ENCODE measurements around the gene SLC25A44.

Gene SLC25A44, protein sequence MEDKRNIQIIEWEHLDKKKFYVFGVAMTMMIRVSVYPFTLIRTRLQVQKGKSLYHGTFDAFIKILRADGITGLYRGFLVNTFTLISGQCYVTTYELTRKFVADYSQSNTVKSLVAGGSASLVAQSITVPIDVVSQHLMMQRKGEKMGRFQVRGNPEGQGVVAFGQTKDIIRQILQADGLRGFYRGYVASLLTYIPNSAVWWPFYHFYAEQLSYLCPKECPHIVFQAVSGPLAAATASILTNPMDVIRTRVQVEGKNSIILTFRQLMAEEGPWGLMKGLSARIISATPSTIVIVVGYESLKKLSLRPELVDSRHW

DNA sequence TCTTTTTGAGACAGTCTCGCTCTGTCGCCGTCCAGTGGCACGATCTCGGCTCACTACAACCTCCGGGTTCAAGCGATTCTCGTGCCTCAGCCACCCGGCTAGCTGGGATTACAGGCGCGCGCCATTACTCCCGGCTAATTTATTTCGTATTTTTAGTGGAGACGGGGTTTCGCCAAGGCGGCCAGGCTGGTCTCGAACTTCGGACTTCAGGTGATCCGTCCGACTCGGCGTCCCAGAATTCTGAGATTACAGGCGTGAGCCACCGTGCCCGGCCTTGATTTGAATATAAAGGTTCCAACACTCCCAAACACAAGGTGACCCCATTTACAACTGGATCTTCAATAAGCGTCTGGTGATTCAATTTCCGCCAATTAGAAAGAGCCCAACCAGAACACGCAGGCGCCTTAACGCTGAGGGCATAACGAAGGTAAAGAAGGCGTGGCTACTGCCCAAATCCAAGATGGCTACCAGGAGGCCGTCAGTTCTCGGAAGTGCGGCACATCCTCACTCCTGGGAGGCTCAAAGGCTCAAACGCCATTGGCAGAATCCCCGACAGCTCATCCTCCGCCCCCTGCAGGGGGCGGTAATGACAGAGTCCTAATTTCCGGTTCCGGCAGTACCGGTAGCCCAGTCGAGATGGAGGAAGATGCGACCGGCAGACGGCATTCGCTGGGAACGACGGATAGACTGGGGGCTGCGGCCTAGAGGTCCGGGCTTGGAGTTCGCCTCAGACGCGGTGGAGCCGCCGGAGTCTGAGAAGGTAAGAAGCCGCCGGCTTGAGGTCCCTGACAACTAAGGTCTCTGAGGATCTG is at the start of gene SLC25A44:
TSS of gene SLC25A44 (plus strand) at position 617 of the 812 bp plus-strand sequence. CDS start 5,744 bp downstream, outside the sequence.
- DNase-seq: peak; percentile 96 to 98

DNA sequence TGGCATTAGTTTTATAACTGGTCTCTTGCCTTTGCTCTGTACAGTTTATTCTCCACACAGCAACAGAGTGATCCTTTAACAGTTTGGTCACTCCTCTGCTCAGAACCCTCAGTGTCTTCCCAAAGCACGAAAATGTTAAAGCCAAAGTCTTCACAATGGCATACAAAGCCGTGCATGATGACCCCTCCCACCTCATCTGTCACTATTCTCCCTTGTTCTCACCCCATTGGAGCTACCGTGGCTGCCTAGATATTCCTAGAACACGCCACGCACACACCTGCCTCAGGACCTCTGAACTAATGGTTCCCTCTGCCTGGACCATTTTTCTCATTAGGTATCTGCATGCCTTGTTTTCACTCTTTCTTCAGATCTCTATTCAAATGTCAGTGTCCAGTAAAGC is 49.2 kb upstream of the SLC25A44 start:
- no peak for DNase-seq

DNA sequence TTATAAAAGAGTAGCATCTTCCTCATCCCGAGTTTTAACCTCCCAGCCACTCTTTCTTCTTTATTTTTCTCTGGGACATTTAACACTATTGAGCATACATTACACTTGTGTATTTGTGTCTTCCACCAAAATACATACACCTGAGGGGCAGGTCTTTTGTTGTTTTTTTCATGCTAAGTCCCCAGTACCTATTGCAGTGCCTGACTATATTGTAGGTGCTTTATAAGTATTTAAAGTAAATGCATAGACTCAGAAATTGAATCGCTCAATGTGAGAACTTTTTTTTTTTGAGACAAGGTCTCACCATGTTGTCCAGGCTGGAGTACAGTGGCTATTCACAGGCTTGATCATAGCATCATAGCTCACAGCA is 48.3 kb upstream of the SLC25A44 start:
- no peak for DNase-seq

DNA sequence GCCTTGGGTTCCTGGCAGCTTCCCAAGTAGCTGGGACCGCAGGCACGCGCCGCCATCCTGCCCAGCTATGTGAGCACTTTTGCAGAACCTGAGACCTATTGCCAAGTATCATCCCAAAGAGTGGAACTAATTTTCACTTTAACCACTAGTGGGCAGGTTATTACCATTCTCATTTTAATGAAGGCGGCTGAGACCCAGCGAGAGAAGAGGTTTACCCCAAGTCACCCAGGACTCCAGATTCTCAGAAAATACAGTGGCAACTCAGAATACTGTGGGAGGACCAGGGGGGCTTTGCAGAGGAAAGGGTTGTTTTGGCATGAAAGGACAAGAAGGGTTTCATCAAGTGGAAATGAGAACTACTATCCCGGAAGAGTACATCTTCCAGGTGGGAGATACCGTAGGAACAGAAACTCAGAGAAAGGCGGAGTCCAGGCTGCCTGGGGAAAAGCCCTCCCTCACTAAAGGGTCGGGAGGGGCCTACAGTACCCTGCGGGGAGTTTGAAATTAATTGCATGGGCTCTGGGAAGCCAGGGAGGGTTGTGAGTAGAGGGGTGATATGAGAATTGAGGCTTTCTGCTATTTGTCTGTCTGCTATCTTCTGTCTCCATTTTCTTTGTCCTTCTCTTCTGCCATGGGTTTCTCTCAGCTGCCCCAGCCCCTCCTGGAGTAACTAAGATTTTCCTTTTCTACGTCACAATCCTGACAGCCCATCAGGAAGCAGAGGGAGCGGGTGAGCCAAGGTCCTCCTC is 47.7 kb upstream of the SLC25A44 start:
- DNase-seq: peak; percentile 51 to 55

DNA sequence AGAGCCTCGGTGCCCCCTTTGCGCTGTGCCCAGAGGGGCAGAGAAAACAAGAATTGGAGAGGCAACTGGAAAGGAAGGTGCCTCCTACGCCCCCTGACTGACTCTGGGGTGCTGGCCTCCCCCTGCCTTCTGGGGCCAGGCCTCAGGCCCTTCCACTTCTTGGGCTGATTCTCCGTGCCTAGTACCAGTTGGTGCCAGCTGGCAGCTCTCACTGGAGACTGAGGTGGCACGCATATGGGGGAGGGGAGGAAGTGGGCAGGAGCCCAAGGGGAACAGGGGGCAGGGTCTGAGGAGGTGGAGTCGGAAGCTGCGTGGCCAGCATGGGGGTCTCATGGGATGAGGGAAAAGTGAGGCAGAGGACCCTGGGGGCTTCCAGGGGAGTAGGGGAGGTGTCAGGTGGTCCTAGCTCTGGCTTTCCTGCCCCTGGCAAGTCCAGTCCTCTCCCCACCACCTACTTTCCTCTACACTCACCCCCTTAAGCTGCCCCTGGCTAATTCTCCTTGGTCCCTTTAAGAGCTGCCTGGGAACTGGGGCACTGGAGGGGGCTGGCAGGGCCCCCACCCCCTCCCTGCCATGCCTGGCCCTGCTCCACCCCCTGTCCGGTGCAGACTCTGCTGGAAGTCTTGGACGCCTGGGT is 47.0 kb upstream of the SLC25A44 start:
- DNase-seq: no peak

DNA sequence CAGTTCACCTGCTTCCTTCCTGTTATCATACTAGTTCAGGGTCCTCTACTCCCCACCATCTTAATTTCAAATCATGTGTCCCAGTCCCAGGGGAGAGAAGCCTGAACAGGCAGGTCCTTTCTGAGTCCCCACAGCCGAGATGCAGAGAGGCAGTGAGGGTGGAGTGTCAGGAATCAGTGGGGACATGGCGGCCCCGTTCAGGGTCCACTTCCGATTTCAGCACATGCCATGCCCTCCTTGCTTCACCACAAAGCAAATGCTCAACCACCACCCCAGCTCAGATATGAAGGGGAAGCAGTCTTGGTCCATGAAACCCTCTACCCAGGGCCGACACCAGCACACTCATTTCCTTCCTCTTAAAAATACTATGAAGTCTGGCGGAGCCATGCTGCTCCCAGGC is 45.7 kb upstream of the SLC25A44 start:
- no peak for DNase-seq

DNA sequence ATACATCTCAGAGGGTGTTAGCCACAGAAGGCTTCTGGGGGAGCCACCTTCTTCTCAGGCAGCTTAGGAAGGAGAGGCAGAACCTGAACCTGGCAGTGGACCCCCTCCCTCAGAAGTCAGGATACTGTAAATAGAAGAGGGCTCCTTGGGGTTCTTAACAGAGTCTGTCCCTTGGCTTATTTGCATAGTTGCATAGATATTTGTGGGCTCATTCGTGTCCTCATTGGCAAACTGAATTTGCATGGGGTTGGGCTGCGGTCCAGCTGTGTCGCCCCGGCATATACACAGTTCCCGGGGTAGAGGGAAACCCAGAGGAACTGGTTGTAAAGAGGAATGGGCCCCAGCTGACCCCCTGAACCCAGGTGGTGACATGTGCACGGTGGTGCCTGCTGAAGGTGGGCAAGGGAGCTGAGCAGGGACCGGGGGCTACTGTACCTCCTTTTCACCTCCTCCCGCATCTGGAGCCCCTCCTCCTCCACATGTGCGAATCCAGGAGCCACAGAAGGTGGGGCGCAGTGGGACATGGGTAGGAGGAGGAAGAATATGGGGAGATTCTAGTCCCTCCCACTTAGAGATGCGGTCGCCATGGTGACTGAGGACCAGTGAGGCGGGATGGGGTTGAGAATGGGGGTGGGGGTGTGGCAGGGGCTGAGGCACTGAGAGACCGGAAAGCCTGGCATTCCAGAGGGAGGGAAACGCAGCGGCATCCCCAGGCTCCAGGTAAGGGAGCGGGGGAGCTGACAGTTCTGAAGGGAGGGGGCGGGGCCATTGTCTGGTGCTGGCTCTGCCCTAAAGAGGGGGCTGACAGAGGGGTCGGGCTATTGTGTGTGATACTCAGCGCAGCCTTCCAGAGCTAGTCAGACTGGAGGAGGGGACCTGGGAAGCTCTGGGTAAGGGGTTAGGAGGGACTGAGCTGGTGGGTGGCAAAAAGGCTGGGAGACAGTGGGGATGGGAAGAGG is 44.3 kb upstream of the SLC25A44 start:
- no peak for DNase-seq

DNA sequence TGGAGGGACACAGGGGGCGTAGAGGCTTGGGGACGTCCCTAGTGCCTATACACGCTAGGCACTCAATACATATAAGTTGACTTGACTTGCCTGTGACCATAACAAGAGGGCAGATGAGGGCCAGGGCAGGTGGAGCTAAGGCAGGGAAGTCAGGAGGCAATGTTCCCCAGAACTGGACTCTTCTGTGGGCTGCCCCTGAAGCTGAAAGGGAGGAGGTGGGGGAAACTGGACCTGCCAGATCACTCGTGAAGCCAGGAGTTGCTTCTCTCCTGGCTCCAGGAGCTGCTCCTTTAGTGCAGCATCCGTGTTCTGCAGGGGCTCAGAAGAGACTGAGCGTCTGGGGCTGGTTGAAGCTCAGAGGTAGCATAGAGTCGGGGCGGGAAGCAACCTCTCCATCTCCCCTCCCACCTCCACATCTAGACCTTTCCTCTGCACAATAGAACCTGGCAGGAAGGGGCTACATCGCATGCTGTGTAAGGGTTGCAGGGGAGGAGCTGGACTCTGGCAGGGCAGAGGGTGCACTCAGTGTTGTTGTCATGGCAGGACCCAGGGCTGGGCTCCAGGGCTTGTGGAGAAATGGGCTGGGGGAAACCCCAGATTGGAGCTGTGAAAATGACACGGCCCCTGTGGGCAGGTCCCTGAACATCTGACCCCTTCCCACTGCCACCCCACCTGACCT is 43.4 kb upstream of the SLC25A44 start:
- no peak for DNase-seq

DNA sequence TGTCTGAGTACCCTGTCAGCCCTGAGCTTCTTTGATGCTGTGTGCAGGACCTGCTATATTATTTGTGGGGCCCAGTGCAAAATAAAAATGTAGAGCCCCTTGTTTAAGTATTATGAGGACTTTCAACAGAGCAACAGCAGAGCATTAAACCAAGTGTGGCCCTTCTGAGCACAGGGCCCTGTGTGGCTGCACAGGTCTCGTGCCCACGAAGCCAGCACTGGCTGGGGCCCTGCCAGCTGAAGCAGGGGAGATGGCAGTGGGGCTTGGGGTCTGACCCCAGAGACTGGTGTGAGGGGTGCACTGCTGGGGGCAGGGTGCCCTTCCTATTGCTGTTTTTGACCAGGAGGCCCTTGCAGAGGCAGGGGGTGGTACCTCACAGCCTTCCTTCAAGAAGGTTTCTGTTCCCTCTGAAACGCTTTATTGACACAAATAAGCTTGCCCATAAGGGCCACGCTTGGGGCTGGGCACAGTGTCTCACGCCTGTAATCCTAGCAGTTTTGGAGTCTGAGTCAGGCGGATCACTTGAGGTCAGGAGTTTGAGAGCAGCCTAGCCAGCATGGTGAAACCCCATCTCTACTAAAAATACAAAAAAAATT is 42.7 kb upstream of the SLC25A44 start:
- no peak for DNase-seq

DNA sequence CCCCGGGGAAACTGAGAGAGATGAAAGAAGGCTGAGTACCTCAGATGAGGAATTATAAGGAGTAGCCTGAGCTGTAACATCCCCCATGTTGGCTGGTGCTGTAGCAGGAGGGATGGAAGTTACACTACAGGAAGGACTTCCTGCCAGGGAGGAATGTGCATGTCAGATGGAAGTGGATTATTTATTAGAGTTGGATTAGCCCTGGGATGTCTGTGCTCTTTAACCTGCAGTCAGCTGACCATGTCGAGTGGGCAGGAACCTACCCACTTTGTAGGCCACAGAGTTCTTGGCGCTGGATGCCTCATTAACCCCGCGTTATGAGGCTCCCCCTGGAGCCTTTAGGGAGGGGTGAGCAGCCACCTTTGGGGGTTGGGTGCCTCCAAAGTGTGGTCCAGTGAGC is 41.3 kb upstream of the SLC25A44 start:
- DNase-seq: no peak

DNA sequence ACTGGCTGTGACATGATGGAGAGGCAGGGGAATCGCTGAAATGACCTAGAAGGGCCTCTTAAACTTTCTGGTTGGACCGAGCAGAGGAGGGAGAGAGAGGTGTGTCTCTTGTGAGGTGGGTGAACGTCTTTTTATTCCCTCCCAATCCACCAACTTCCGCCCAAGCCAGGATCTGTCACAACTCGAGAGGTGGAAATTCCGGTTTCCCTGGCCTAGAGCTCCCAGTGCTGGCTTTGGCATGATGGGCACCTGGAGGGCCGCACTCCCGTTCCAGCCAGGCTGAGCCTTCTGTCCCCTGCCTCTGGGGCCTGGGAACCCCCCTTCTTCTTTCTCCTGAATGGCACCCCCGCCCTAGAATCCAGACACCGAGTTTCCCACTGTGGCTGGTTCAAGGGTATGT is 40.5 kb upstream of the SLC25A44 start, which contains the start of gene SEMA4A:
TSS of gene SEMA4A (plus strand) at position 224 of the 400 bp plus-strand sequence. CDS start 994 bp downstream, outside the sequence.
- no peak for DNase-seq

DNA sequence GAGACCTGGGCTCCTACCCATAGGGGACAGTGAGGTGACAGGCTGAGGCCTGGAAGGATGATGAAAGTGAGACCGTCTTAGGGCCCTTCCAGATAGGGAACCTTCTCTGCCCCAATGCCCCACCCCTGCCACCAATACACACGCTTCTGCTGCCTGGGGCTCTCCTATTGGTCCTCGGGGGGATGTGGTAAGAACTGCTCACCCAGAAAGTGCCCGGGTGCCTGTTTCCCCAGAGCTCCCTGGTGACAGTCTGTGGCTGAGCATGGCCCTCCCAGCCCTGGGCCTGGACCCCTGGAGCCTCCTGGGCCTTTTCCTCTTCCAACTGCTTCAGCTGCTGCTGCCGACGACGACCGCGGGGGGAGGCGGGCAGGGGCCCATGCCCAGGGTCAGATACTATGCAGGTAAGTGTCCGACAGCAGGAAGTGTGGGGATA is 39.6 kb upstream of the SLC25A44 start:
- peak in 1 of 2 donors; percentile 67 for DNase-seq

DNA sequence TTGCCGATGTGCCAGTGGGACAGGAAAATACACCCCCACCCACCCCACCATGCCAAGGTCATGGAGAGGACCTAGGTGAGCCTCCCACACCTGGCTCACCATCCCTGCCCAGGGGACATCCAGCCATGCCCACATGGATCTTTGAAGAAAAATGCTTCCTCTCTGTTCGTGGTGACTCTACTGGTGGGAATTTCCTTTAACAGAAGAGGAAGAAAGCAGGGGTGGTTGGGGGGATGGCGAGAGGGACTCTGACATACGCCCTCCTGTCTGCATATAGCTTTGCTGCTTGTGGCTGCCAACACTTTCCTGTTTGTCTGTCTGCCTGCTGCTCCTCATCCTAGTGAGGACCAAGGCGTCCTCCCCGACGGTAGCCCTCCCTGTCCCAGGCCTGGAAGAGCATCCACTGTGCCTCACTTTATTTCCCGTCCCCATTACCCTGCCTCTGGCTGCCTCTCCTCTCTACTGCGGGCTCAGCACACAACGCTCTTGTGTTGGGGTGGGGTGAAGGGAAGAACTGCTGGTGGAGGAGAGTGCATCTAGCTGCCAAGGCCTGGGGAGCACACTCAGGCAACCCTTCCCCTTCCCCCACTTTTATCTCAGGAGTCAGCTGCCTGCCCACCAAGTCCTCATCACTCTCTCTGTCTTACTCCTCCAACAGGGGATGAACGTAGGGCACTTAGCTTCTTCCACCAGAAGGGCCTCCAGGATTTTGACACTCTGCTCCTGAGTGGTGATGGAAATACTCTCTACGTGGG is 38.0 kb upstream of the SLC25A44 start:
- no peak for DNase-seq

DNA sequence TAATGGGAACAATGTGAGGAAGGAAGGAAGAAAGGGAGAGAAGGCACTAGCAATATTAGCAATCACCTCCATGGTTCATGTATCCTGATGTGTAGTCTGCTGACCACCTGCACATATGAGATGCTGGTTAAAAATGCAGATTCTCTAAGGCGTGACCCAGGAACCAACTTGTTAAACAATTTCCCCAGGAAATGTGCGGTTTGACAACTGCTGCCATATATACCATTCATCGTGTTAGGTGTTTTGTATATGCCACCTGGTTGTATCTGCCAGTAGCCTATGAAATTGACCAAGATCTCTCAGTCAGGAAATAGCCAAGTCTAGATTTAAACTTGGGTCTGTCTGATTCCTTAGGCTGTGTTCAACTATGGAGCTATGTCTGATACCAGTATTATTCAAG is 36.4 kb upstream of the SLC25A44 start:
- DNase-seq: no peak

DNA sequence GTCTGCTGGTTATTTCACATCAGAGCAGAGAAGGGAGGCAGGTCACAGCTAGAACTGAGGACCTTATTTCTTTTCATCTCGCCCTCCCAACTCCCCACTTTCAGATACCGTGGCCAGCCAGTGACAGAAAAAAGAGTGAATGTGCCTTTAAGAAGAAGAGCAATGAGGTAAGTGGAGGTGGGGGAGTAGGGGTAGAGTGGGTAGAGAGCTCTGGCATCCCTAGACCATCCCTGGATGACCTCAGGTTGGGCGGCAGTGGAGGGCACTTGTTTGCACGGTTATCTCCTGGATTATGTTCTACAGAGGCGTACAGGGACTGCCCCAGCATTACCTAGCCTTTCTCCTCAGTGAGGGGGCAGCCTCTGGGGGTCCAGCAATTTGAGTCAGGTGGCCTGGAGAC is 35.9 kb upstream of the SLC25A44 start:
- DNase-seq: no peak

DNA sequence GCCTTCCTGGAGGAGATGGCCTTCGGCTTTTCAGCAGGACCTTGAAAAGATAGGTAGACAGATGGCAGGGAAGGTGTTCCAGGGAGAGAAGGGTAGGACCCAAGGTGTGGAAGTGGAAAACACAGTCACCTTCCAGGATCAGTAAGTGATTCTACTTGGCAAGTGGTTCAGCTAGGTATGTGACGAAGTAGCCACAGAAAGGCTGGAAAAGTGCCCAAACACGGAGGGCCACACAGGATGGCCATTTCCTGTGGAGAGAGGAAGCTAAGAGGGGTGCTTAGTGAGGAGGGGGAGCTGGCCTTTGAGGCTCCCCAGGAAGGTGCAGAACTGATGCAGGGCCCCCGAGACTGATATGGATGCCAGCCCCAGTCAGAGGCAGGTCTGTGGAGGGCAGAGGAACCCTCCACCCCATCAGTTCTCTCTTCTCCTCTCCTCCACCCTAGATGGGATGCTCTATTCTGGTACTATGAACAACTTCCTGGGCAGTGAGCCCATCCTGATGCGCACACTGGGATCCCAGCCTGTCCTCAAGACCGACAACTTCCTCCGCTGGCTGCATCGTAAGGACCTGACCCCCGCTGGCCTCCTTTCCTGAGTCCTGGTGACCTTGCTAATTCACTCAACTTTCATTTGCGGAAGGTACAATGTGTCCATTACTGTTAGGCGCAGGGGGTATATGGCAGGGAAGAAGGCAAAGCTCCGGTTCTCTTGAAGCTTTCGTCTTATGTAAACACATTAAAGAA is 33.7 kb upstream of the SLC25A44 start:
- DNase-seq: no peak

DNA sequence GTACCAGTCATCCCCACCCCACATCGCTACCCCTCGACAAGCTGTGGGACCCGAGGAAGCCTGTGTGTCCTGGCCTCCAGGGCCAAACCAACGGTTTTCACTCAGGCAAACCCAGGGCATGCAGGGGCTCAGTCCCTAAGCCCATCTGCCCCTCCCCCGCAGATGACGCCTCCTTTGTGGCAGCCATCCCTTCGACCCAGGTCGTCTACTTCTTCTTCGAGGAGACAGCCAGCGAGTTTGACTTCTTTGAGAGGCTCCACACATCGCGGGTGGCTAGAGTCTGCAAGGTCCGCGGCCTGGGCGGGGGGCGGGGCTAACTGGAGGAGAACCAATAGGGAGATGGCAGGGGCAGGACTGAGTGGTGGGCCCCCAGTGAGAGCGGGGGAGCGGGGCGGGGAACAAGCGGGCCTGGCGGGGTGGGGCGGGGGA is 33.1 kb upstream of the SLC25A44 start:
- peak; percentile 80 to 88 for DNase-seq

DNA sequence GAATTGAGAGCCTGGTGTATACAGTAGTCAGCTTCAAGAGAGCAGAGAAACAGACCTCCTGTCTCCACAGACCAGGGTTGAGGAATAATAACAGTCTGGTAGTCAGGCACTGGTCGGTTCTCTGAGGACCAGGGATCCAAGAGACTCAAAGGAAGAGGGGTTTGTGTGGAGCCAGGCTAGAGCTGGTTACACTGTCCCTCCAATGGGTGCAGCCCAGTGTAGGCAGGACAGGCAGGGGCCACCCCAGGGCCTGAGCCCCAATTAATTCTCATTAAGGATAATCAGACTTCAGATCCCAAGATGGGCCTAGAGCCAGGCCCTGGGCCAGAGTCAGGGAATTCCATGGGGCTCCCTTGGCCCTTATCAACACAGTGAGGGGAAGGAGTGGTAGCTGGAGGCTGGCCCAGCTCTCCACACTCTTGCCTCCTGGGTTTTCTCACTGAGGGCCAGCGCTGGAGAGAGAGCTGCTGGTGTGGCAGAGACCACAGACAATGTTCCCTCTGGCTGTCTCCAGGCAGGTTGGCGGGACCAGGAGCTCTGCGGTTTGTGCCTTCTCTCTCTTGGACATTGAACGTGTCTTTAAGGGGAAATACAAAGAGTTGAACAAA is 31.4 kb upstream of the SLC25A44 start:
- no peak for DNase-seq

DNA sequence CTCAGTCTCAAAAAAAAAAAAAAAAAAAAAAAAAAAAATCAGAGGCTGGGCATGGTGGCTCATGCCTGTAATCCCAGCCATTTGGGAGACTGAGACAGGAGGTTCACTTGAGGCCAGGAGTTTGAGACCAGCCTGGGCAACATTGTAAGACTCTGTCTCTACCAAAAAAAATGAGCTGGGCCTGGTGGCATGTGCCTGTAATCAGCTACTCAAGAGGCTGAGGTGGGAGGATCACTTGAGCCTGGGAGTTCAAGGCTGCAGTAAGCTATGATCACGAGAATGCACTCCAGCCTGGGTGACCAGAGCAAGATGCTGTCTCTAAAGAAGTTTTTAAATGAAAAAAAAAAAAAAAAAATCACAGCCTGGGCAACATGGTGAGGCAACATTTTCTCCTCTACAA is 30.2 kb upstream of the SLC25A44 start:
- DNase-seq: no peak

All from stimulated activated CD4-positive, alpha-beta T cell treated with anti-CD3 and anti-CD28 coated beads, Interleukin-2, amount 100 ng/mL, for 24 hours (primary cell).